RWPE2 (cell line): ENCODE data around the gene KMT2D.

Experiments
- ATAC-seq: fragments of 200-7000 bp; cut with Tn5 transposase; 3 replicates; pipeline ENCODE4 v1.9.1; 2021; ENCODE audit warnings: low read depth
- DNase-seq: peaks from one replicate; pipeline ENCODE4 v3.0.0-alpha.2; 2020; ENCODE audit warnings: low spot score
- H3K27ac ChIP-seq: fragments of 450-650 bp; 2 replicates; pipeline ENCODE4 v1.5.1; 2017; ENCODE audit warnings: mild to moderate bottlenecking; ENCODE audit not compliant: poor library complexity, severe bottlenecking
- H3K27me3 ChIP-seq: fragments of 250-450 bp; sonication (Bioruptor Pico); 2 replicates; pipeline ENCODE4 v1.5.1; 2021; ENCODE audit warnings: mild to moderate bottlenecking, moderate library complexity; ENCODE audit not compliant: insufficient read depth, poor library complexity, severe bottlenecking
- H3K36me3 ChIP-seq: fragments of 250-450 bp; sonication (Bioruptor Pico); 2 replicates; pipeline ENCODE4 v1.5.1; 2020; ENCODE audit warnings: low read depth, mild to moderate bottlenecking, moderate library complexity
- H3K4me1 ChIP-seq: fragments of 250-450 bp; sonication (Bioruptor Pico); 2 replicates; pipeline ENCODE4 v1.5.1; 2021; ENCODE audit warnings: mild to moderate bottlenecking, moderate library complexity; ENCODE audit not compliant: insufficient read depth, poor library complexity, severe bottlenecking
- H3K4me3 ChIP-seq: fragments of 250-450 bp; sonication (Bioruptor Pico); 2 replicates; pipeline ENCODE4 v1.5.1; 2021; ENCODE audit warnings: mild to moderate bottlenecking, moderate library complexity; ENCODE audit not compliant: severe bottlenecking
- H3K9me3 ChIP-seq: fragments of 250-450 bp; sonication (Bioruptor Pico); 2 replicates; pipeline ENCODE4 v1.5.1; 2021; ENCODE audit warnings: mild to moderate bottlenecking, moderate library complexity; ENCODE audit not compliant: severe bottlenecking
- TF ChIP-seq, protein P1 (sequence below): fragments of 450-650 bp; IDR thresholded peaks from one replicate; pipeline ENCODE4 v1.5.1; 2017; ENCODE audit warnings: mild to moderate bottlenecking, moderate library complexity; ENCODE audit not compliant: poor library complexity, severe bottlenecking

Gene KMT2D, protein sequence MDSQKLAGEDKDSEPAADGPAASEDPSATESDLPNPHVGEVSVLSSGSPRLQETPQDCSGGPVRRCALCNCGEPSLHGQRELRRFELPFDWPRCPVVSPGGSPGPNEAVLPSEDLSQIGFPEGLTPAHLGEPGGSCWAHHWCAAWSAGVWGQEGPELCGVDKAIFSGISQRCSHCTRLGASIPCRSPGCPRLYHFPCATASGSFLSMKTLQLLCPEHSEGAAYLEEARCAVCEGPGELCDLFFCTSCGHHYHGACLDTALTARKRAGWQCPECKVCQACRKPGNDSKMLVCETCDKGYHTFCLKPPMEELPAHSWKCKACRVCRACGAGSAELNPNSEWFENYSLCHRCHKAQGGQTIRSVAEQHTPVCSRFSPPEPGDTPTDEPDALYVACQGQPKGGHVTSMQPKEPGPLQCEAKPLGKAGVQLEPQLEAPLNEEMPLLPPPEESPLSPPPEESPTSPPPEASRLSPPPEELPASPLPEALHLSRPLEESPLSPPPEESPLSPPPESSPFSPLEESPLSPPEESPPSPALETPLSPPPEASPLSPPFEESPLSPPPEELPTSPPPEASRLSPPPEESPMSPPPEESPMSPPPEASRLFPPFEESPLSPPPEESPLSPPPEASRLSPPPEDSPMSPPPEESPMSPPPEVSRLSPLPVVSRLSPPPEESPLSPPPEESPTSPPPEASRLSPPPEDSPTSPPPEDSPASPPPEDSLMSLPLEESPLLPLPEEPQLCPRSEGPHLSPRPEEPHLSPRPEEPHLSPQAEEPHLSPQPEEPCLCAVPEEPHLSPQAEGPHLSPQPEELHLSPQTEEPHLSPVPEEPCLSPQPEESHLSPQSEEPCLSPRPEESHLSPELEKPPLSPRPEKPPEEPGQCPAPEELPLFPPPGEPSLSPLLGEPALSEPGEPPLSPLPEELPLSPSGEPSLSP (N-terminal part only)

DNA sequence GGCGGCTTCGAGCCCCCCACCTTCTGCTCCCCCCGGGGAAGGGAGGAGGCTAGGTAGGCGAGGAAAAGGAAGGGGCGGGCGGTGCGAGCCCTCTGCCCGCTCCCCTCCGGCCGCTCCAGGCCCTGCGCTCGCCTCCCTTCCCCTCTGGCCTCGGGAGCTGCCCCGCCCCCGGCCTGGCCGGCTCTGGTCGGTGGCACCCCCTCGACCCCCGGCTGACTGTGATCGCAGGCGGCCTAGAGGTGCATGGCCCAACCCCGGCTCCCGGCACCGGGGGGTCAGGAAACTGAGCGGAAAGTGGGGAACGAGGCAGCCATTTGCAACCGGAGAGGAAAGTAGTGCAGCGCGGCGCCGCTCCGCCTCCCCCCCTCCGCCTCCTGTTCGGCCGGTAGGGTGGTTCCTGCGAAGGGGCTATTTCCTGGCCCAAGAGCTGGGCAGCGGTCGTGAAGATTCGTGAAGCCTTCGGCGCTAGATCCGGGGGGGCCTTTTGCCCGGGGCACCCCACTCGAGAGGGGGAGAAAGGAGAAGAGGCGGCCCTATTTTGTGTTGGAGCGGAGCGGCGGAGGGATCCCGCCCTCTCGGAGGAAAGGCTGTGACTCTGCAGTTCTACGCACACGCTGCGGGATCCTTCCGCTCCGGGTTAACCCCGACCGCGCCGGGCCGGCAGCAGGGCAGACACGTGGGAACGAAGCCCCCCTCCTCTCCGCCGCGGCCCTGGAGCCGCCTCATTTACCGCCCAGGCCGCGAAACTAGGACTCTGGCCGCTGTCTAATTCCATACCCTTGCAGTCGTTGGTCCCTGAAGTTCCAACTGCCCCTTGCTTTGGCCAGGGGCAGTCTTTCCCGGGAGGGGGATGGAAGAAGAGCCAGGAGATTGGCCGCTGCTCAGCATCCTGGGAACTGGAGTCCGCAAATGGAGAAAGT lies at the start of gene KMT2D:
Gene KMT2D (minus strand): TSS at position 558 of the 920 bp plus-strand sequence. CDS start 5,470 bp downstream, outside the sequence.
- no peaks in the 10 kb centered on the region for H3K9me3 ChIP-seq
- peak within 1 kb of the TSS; percentile 65 for H3K27ac ChIP-seq
- DNase-seq = peak; percentile 93
- peak within 1 kb of the TSS; percentile 77 for H3K4me3 ChIP-seq
- peaks cover 16% of the 10 kb centered on the region for H3K36me3 ChIP-seq
- H3K27me3 ChIP-seq = no peaks in the 10 kb centered on the region
- peaks cover 11% of the 10 kb centered on the region for H3K4me1 ChIP-seq
- TF ChIP-seq, protein P1, sequence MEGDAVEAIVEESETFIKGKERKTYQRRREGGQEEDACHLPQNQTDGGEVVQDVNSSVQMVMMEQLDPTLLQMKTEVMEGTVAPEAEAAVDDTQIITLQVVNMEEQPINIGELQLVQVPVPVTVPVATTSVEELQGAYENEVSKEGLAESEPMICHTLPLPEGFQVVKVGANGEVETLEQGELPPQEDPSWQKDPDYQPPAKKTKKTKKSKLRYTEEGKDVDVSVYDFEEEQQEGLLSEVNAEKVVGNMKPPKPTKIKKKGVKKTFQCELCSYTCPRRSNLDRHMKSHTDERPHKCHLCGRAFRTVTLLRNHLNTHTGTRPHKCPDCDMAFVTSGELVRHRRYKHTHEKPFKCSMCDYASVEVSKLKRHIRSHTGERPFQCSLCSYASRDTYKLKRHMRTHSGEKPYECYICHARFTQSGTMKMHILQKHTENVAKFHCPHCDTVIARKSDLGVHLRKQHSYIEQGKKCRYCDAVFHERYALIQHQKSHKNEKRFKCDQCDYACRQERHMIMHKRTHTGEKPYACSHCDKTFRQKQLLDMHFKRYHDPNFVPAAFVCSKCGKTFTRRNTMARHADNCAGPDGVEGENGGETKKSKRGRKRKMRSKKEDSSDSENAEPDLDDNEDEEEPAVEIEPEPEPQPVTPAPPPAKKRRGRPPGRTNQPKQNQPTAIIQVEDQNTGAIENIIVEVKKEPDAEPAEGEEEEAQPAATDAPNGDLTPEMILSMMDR = no peak
- ATAC-seq = peak; percentile 68

DNA sequence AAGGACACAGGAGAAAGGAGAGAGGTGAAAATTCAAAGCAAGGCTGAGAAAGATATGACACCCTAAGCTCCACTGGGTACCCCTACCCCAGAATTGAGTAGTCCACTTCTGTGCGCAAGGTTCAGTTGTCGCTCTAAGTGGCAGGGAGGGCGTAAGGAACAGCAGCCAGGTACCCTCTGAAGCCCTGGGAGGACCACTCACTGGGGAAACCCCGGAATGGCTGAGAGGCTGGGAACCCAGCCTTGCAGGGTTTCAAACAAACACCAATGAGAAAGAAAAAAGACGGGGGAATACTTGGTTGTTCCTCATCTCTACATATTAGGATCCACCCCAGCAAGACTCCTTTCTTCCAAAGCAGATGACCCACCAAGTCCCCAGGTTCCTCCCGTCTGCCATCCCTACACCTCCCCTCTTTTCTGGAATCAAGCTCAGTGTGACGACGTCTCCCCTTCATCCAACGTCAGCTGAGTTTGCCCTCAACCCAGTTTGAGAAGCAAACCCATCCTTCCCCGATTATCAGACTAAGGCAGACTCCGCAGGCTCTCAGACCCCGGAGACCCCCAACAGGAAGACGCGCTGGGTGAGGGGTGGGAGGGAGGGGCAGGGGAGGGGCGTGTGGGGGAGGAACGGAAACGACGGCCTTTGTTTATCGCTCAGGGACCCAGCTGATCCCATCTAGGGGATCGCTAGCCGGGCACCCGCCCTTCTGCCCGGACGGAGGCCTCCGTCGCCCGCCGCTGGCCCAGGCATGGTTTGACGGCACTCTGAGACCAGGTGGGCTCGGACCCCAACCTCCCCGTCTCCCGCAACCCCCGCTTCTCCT lies 49.3 kb upstream of the KMT2D start:
- TF ChIP-seq, protein P1 = no peak
- Histone ChIP-seq H3K27ac (peak overlapping the region; percentile 26), H3K36me3 (no peaks in the 10 kb centered on the region), H3K4me1 (peaks cover 15% of the 10 kb centered on the region), H3K27me3 (no peaks in the 10 kb centered on the region), H3K4me3 (peak overlapping the region; percentile 66), H3K9me3 (no peaks in the 10 kb centered on the region)
- ATAC-seq (no peak; the same call in 2 of the 3 replicates), DNase-seq (no peak)

DNA sequence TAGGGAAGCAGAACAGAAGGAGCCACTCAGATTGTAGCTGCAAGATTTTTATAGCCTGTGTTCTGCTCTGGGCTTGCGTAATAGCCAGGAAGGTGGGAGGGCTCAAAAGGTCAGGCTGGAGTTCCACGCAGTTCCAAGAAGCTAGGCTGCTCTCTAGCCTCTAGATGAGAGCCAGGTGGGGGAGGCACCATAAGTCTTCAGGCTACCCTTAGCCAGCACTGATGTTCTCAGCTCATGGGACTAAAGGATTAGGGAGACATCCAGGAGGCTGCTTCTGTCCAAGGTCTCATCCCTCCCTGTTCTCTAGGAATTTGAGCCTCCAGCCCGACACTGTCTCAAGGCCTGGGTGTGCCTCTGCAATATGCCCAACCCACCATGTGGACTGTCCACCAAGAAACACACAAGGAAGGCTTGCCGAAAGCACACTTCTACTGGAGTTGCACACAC lies 48.4 kb upstream of the KMT2D start:
- Histone ChIP-seq H3K9me3 (no peaks in the 10 kb centered on the region), H3K4me3 (no peak overlapping the region), H3K27me3 (no peaks in the 10 kb centered on the region), H3K36me3 (peaks cover 5% of the 10 kb centered on the region), H3K27ac (peak overlapping the region; percentile 26), H3K4me1 (peaks cover 15% of the 10 kb centered on the region)
- TF ChIP-seq, protein P1 = no peak
- ATAC-seq (no peak), DNase-seq (no peak)

DNA sequence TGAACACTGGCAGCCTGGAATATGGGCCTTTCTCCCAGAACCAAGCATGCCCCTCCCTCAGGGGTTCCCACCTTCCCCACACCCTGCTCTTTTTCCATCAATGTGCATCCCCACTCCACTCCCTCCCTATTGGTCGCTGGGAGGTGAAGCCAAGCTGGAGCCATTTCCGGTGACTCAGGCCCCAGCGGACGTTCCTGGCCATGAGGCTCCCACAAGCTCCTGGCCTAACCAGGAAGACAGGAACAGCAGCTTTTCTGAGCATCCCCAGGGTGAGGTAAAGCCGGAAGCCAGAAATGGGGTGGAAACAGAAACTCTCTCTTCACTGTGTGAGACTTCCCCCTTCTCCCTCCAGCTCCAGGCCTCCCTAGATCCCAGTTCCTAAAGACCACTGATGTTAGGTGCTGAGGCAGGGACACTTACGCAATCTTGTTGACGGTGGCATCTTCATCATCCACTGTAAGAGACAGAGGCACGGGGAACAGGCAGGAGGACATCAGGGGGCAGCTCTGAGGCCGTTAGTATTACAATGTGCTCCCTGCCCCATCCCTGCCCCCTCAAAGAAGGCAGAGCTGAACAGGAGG lies 45.0 kb upstream of the KMT2D start:
- Histone ChIP-seq H3K36me3 (peaks cover 9% of the 10 kb centered on the region), H3K27me3 (no peaks in the 10 kb centered on the region), H3K27ac (peak overlapping the region; percentile 10), H3K9me3 (no peaks in the 10 kb centered on the region), H3K4me3 (no peak overlapping the region), H3K4me1 (peaks cover 15% of the 10 kb centered on the region)
- ATAC-seq (peak; percentile 33; the same call in 2 of the 3 replicates), DNase-seq (no peak)
- TF ChIP-seq, protein P1 = no peak
